Renal cortex interstitium (tissue), 11 donors: ENCODE data around the gene TRIM28. TPM values are rescaled to one million over a fixed set of nuclear protein-coding genes. Genes with fewer than 3 reads are reported as not detected.

Source experiments
- DNase-seq, 11 donors: peaks; one replicate each; pipeline ENCODE4 v3.0.0-alpha.2; 2013; ENCODE audit warnings: low read depth in 9 of 11, low spot score in 4 of 11; ENCODE audit errors: extremely low read depth in 1 of 11
- polyA plus RNA-seq, 3 donors: library from polyadenylated mRNA; unstranded; fragments of 120-200 nt; gene quantifications; one replicate each; pipeline ENCODE4 v1.2.1, GENCODE V29; 2013; ENCODE audit not compliant: insufficient read length in 3 of 3

The TRIM28 gene
- polyA plus RNA-seq, 3 donors, result 672 to 838 (median 719) TPM

GRCh38 chr19:58582985-58583384, 39.1 kb downstream of the TRIM28 start:
- DNase-seq, result no peak

GRCh38 chr19:58584498-58585441, 40.9 kb downstream of the TRIM28 start:
- no peak for DNase-seq

- no peak for DNase-seq
Measured at GRCh38 chr19:58585442-58586132, 41.7 kb downstream of the TRIM28 start.

GRCh38 chr19:58586133-58586765, 42.4 kb downstream of the TRIM28 start:
- no peak for DNase-seq

Other genes with a start within 250 kb of the TRIM28 start
- 10 to 100 TPM; 46.6 to 58.0 (median 53.8) TPM for gene ERVK3-1, start 238.7 kb upstream of the TRIM28 start, polyA plus RNA-seq
- 1 to 10 TPM; 3.6 to 3.8 (median 3.6) TPM for gene ZSCAN22, start 217.1 kb upstream of the TRIM28 start, polyA plus RNA-seq
- gene A1BG, start 190.6 kb upstream of the TRIM28 start, polyA plus RNA-seq, result 1 to 10 TPM in 2 of 3 donors, under 1 TPM in 1; 0.45 to 2.0 (median 1.5) TPM
- 1 to 10 TPM; 3.7 to 6.2 (median 5.2) TPM for gene ZNF497, start 181.3 kb upstream of the TRIM28 start, polyA plus RNA-seq
- 1 to 10 TPM; 3.3 to 6.0 (median 4.5) TPM for gene ZNF837, start 163.0 kb upstream of the TRIM28 start, polyA plus RNA-seq
- gene RPS5, start 156.8 kb upstream of the TRIM28 start, polyA plus RNA-seq, result 1,000 to 10,000 TPM in 2 of 3 donors, 100 to 1,000 TPM in 1; 862 to 1,069 (median 1,060) TPM
- gene RNF225, start 148.4 kb upstream of the TRIM28 start, polyA plus RNA-seq, result not detected
- 10 to 100 TPM; 13.3 to 15.0 (median 13.3) TPM for gene ZNF584, start 135.4 kb upstream of the TRIM28 start, polyA plus RNA-seq
- 10 to 100 TPM; 14.0 to 17.0 (median 14.1) TPM for gene ZNF132, start 103.9 kb upstream of the TRIM28 start, polyA plus RNA-seq
- gene ZNF324B, start 92.4 kb upstream of the TRIM28 start, polyA plus RNA-seq, result 1 to 10 TPM; 5.2 to 7.4 (median 7.3) TPM
- 10 to 100 TPM in 2 of 3 donors, 1 to 10 TPM in 1; 7.3 to 11.5 (median 10.6) TPM for gene ZNF324, start 77.0 kb upstream of the TRIM28 start, polyA plus RNA-seq
- 10 to 100 TPM; 11.7 to 19.5 (median 17.7) TPM for gene ZNF446, start 67.7 kb upstream of the TRIM28 start, polyA plus RNA-seq
- 10 to 100 TPM in 2 of 3 donors, 1 to 10 TPM in 1; 7.8 to 13.4 (median 11.5) TPM for gene SLC27A5, start 32.1 kb upstream of the TRIM28 start, polyA plus RNA-seq
- 10 to 100 TPM in 2 of 3 donors, 1 to 10 TPM in 1; 8.7 to 15.0 (median 14.4) TPM for gene ZBTB45, start 24.3 kb upstream of the TRIM28 start, polyA plus RNA-seq
- gene CHMP2A, start 11.0 kb downstream of the TRIM28 start, polyA plus RNA-seq, result 100 to 1,000 TPM; 108 to 132 (median 128) TPM
- gene UBE2M, start 14.5 kb downstream of the TRIM28 start, polyA plus RNA-seq, result 100 to 1,000 TPM in 1 of 3 donors, 10 to 100 TPM in 2; 87.9 to 107 (median 91.5) TPM
- 10 to 100 TPM; 27.6 to 65.3 (median 34.1) TPM for gene MZF1, start 29.3 kb downstream of the TRIM28 start, polyA plus RNA-seq